K562 (cell line): Measurements from ENCODE around the gene KLHL22. TPM values are rescaled to one million over a fixed set of nuclear protein-coding genes. Genes with fewer than 3 reads are reported as not detected.

Source experiments
- BACH1 ChIP-seq: fragments of 200-800 bp; sonication (Bioruptor generic); IDR thresholded peaks from 2 replicates; pipeline ENCODE4 v1.6.1; 2016; ENCODE audit warnings: missing genetic modification characterization, missing compliant biosample characterization
- BMI1 ChIP-seq: fragments of 150-350 bp; IDR thresholded peaks from 2 replicates; pipeline ENCODE4 v1.6.1; 2014; ENCODE audit warnings: low read length
- GTF2E2 ChIP-seq: fragments of 200-800 bp; sonication (Bioruptor generic); IDR thresholded peaks from 2 replicates; pipeline ENCODE4 v1.6.1; 2016; ENCODE audit warnings: missing genetic modification characterization, missing compliant biosample characterization
- HIVEP1 ChIP-seq: fragments of 250-450 bp; sonication (Bioruptor Pico); IDR thresholded peaks from 2 replicates; pipeline ENCODE4 v1.4.0; 2020; ENCODE audit warnings: mild to moderate bottlenecking
- HNRNPUL1 ChIP-seq: fragments of 200-400 bp; formaldehyde crosslinking; IDR thresholded peaks from 2 replicates; pipeline ENCODE4 v1.6.1; 2017; ENCODE audit warnings: low read length
- IFI16 ChIP-seq: fragments of 250-450 bp; sonication (Bioruptor Pico); IDR thresholded peaks from 2 replicates; pipeline ENCODE4 v2.1.2; 2022; ENCODE audit warnings: mild to moderate bottlenecking, inconsistent platforms
- JUN ChIP-seq, 2 experiments: sonication (generic) in 1 of 2; formaldehyde crosslinking in 1 of 2; IDR thresholded peaks; 2 replicates each; pipeline versions ENCODE4 v1.6.1 to v1.8.0; 2012 to 2022; ENCODE audit warnings: borderline replicate concordance in 2 of 2, mild to moderate bottlenecking in 2 of 2, improper control_type of control experiment in 1 of 2, low read depth in 1 of 2, low read length in 1 of 2, missing genetic modification reagents in 1 of 2
- NFRKB ChIP-seq: fragments of 450-650 bp; IDR thresholded peaks from 2 replicates; pipeline ENCODE4 v1.6.1; 2016; ENCODE audit warnings: low read depth
- PHB ChIP-seq: fragments of 250-450 bp; sonication (Bioruptor Pico); IDR thresholded peaks from 2 replicates; pipeline ENCODE4 v1.5.0; 2021
- PHTF2 ChIP-seq: fragments of 250-450 bp; sonication (Bioruptor Pico); IDR thresholded peaks from 2 replicates; pipeline ENCODE4 v1.5.0; 2021; ENCODE audit warnings: mild to moderate bottlenecking
- POLR2G ChIP-seq: fragments of 200-400 bp; formaldehyde crosslinking; IDR thresholded peaks from 2 replicates; pipeline ENCODE4 v1.6.1; 2017; ENCODE audit warnings: low read depth, mild to moderate bottlenecking, antibody characterized with exemption, low read length, moderate library complexity
- POLR3A ChIP-seq: IDR thresholded peaks from 2 replicates; pipeline ENCODE4 v1.6.1; 2011; ENCODE audit warnings: borderline replicate concordance, mild to moderate bottlenecking, moderate library complexity; ENCODE audit not compliant: insufficient read length, insufficient read depth; ENCODE audit errors: extremely low read depth
- RBM14 ChIP-seq: fragments of 200-400 bp; formaldehyde crosslinking; IDR thresholded peaks from 2 replicates; pipeline ENCODE4 v1.6.1; 2018; ENCODE audit warnings: low read depth, mild to moderate bottlenecking, low read length, moderate library complexity, borderline replicate concordance; ENCODE audit not compliant: insufficient read depth
- RBM34 ChIP-seq: fragments of 200-400 bp; formaldehyde crosslinking; IDR thresholded peaks from 2 replicates; pipeline ENCODE4 v1.6.1; 2018; ENCODE audit warnings: low read length, borderline replicate concordance; ENCODE audit not compliant: insufficient read depth
- RBM39 ChIP-seq: fragments of 200-400 bp; formaldehyde crosslinking; optimal IDR thresholded peaks from 2 replicates; pipeline ENCODE3; 2018; ENCODE audit warnings: low read depth, low read length
- RUNX1 ChIP-seq: sonication (generic); IDR thresholded peaks from 2 replicates; pipeline ENCODE4 v1.6.1; 2016; ENCODE audit warnings: antibody characterized with exemption, low read depth
- SETDB1 ChIP-seq: IDR thresholded peaks from one replicate; pipeline ENCODE4 v1.6.1; 2012; ENCODE audit warnings: low read length, control low read depth, inconsistent platforms
- SP1 ChIP-seq: sonication (generic); formaldehyde crosslinking; IDR thresholded peaks from 2 replicates; pipeline ENCODE4 v1.8.1; 2022; ENCODE audit warnings: mild to moderate bottlenecking, missing genetic modification reagents
- ZEB2 ChIP-seq: fragments of 450-650 bp; IDR thresholded peaks from 2 replicates; pipeline ENCODE4 v1.6.1; 2016
- ZNF121 ChIP-seq: sonication (generic); formaldehyde crosslinking; conservative IDR thresholded peaks from 2 replicates; pipeline ENCODE4 v1.8.0; 2022; ENCODE audit warnings: missing genetic modification reagents
- ZNF134 ChIP-seq: fragments of 250-450 bp; sonication (Bioruptor Pico); conservative IDR thresholded peaks from 2 replicates; pipeline ENCODE4 v1.4.0; 2020
- polyA plus RNA-seq, 8 experiments: library from polyadenylated mRNA; depleted of rRNA in 4 of 8; stranded (reverse) in 5 of 8; unstranded in 3 of 8; fragments of >200 nt; fragmentation: Nextera tagmentation in 2 of 8; fragmentation: Illumina TruSeq in 1 of 8; extraction: Ambion mirVana in 2 of 8; extraction: Trizol in 1 of 8; gene quantifications; 2 replicates each; pipeline versions ENCODE4 v1.2.1 to v1.2.3, GENCODE V29; 2011 to 2014; ENCODE audit warnings: inconsistent platforms in 1 of 8, missing spikeins in 1 of 8
- total RNA-seq, 7 experiments: library from RNA; depleted of rRNA in 6 of 7; stranded (reverse); fragments of >200 nt in 6 of 7; fragmentation: Illumina TruSeq in 2 of 7; extraction: Trizol in 2 of 7; gene quantifications; 2 replicates each; pipeline versions ENCODE4 v1.2.1 to v1.2.3, GENCODE V29; 2011 to 2021; ENCODE audit warnings: low replicate concordance in 1 of 7
- TF ChIP-seq, protein P1 (sequence below): fragments of 450-650 bp; conservative IDR thresholded peaks from 2 replicates; pipeline ENCODE4 v1.6.1; 2016; ENCODE audit warnings: missing genetic modification characterization, low read depth, mild to moderate bottlenecking, missing compliant biosample characterization, moderate library complexity
- TF ChIP-seq, protein P2 (sequence below): sonication (generic); formaldehyde crosslinking; IDR thresholded peaks from 2 replicates; pipeline ENCODE4 v1.8.0; 2022; ENCODE audit warnings: mild to moderate bottlenecking, low read depth, missing genetic modification reagents
- TF ChIP-seq, protein P3 (sequence below): fragments of 450-650 bp; formaldehyde crosslinking; IDR thresholded peaks from 2 replicates; pipeline ENCODE4 v1.4.0; 2022; ENCODE audit warnings: missing genetic modification characterization
- TF ChIP-seq, protein P4 (sequence below): fragments of 450-650 bp; formaldehyde crosslinking; IDR thresholded peaks from 2 replicates; pipeline ENCODE4 v1.4.0; 2020; ENCODE audit warnings: mild to moderate bottlenecking, moderate library complexity

KLHL22 gene
- total and polyA plus RNA-seq, 9 of the 15 experiments (the other 6 are each of a cell fraction or from before 2014, with no cell fraction given): 1.3 to 25.6 (median 15.2) TPM

DNA sequence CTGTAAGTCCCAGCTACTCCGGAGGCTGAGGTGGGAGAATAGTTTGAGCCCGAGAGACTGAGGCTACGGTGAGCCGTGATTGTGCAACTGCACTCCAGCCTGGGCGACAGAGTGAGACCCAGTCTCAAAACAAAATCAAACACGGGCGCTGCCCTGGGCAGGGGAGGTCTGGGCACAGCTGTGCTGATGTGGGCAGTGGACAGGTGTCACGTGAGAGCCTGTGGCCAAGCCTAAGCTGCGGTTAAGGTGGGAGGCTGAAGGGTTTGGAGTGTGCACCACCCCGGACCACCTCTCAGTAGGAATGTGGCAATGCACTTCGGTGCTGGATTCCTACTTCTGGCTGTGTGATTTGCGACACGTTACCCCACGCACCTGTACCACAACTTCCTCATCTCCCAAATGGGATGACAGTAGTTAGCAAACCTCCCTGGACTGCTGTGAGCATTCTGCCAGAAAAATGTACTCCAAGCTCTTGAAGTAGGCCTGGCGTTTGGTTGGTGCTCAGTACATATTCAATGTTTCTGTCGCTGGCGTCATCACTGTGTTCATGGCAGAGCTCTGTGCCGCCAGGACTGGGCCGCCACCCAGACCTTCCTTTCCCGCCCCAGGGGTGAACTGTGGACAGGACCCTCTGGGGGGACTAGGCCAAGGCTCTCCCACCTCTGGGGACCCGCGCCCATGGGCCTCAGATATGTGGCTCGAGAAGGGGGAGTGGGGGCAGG, 102.5 kb downstream of the KLHL22 start (continued):
- no peak for TF ChIP-seq SETDB1
- no peak for TF ChIP-seq PHTF2 (CRISPR knock-in tag)
- TF ChIP-seq, protein P1, sequence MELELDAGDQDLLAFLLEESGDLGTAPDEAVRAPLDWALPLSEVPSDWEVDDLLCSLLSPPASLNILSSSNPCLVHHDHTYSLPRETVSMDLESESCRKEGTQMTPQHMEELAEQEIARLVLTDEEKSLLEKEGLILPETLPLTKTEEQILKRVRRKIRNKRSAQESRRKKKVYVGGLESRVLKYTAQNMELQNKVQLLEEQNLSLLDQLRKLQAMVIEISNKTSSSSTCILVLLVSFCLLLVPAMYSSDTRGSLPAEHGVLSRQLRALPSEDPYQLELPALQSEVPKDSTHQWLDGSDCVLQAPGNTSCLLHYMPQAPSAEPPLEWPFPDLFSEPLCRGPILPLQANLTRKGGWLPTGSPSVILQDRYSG (tag): no peak
- TF ChIP-seq ZEB2: no peak
- TF ChIP-seq JUN (IDR thresholded peaks at IDR 0.05; ENCODE audit: borderline replicate concordance, low read depth, low read length): no peak
- no peak for TF ChIP-seq JUN (CRISPR knock-in tag; IDR thresholded peaks at IDR 0.05; ENCODE audit: borderline replicate concordance)
- no peak for TF ChIP-seq ZNF121 (CRISPR knock-in tag)
- TF ChIP-seq GTF2E2 (tag): no peak
- no peak for TF ChIP-seq POLR3A
- TF ChIP-seq, protein P2, sequence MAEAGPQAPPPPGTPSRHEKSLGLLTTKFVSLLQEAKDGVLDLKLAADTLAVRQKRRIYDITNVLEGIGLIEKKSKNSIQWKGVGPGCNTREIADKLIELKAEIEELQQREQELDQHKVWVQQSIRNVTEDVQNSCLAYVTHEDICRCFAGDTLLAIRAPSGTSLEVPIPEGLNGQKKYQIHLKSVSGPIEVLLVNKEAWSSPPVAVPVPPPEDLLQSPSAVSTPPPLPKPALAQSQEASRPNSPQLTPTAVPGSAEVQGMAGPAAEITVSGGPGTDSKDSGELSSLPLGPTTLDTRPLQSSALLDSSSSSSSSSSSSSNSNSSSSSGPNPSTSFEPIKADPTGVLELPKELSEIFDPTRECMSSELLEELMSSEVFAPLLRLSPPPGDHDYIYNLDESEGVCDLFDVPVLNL: no peak
- peak; percentile 9; the same call in 1 of the 2 replicates for TF ChIP-seq HIVEP1
- no peak for TF ChIP-seq POLR2G
- TF ChIP-seq HNRNPUL1: no peak
- TF ChIP-seq RBM39: no peak
- TF ChIP-seq PHB (CRISPR knock-in tag): no peak
- no peak for TF ChIP-seq RBM14
- TF ChIP-seq, protein P3, sequence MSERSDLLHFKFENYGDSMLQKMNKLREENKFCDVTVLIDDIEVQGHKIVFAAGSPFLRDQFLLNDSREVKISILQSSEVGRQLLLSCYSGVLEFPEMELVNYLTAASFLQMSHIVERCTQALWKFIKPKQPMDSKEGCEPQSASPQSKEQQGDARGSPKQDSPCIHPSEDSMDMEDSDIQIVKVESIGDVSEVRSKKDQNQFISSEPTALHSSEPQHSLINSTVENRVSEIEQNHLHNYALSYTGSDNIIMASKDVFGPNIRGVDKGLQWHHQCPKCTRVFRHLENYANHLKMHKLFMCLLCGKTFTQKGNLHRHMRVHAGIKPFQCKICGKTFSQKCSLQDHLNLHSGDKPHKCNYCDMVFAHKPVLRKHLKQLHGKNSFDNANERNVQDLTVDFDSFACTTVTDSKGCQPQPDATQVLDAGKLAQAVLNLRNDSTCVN (CRISPR knock-in tag): peak; percentile 79; the same call in 1 of the 2 replicates
- TF ChIP-seq BACH1: no peak
- no peak; the same call in 1 of the 2 replicates for TF ChIP-seq ZNF134 (CRISPR knock-in tag)
- TF ChIP-seq RBM34: no peak
- no peak for TF ChIP-seq BMI1
- TF ChIP-seq, protein P4, sequence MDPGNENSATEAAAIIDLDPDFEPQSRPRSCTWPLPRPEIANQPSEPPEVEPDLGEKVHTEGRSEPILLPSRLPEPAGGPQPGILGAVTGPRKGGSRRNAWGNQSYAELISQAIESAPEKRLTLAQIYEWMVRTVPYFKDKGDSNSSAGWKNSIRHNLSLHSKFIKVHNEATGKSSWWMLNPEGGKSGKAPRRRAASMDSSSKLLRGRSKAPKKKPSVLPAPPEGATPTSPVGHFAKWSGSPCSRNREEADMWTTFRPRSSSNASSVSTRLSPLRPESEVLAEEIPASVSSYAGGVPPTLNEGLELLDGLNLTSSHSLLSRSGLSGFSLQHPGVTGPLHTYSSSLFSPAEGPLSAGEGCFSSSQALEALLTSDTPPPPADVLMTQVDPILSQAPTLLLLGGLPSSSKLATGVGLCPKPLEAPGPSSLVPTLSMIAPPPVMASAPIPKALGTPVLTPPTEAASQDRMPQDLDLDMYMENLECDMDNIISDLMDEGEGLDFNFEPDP: peak; percentile 6; the same call in 1 of the 2 replicates
- TF ChIP-seq RUNX1: no peak
- TF ChIP-seq IFI16 (CRISPR knock-in tag): no peak
- no peak for TF ChIP-seq SP1 (CRISPR knock-in tag)
- no peak for TF ChIP-seq NFRKB
